Non-pigmented ciliary epithelial cell (primary cell): Measurements from ENCODE around the gene TSHZ2.
"Not testable (repeated sequence)": the region's sequence is repeated elsewhere in the genome, so short reads cannot be mapped to it uniquely, and the experiment has no call there.

Experiments used
- DNase-seq: peaks from one replicate; pipeline ENCODE4 v3.0.0-alpha.2; 2010; ENCODE audit warnings: low read depth

TSHZ2 gene

GRCh38 chr20:52962183-52962582, 10.0 kb upstream of the TSHZ2 start:
- no peak for DNase-seq

DNA sequence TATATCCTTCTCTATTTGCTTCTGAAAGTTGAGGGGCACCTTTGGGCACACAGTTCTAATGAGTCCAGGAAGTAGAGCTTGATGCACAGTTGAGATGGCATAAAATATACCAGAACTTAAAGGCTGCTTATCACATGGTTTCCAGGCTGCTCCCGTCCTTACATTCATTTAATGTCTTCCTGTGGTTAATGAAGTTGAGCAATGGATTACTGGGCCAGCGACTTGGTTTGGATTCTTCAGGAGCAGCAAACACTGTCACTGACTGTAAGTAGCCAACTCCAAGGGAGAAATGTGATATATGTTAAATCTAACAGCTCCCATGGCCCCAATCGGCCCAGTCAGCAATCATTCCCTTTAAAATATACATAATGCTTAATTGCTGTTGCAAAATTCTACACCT, 9.0 kb upstream of the TSHZ2 start:
- no peak for DNase-seq

- DNase-seq = no peak
Observed at GRCh38 chr20:52964131-52964530, 8.0 kb upstream of the TSHZ2 start.

DNA sequence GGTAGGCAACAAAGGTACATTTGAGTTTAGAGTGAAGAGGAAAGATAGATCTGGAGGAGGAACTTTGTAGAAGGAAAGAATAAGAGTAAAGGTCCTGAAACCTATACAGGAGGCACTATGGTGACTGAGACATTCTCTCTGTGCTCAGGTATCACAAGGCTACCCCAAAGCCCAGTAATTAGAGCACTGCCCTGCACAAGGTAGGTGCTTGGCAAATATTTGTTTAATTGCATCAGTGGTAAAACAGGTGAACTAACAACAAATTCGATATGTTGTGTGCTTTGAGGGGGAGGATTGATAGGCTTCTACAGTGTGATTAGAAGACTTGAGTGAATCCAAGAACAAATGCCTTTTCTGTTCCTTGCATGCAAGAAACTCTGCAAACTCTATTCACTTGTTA, 6.8 kb upstream of the TSHZ2 start:
- no peak for DNase-seq

DNA sequence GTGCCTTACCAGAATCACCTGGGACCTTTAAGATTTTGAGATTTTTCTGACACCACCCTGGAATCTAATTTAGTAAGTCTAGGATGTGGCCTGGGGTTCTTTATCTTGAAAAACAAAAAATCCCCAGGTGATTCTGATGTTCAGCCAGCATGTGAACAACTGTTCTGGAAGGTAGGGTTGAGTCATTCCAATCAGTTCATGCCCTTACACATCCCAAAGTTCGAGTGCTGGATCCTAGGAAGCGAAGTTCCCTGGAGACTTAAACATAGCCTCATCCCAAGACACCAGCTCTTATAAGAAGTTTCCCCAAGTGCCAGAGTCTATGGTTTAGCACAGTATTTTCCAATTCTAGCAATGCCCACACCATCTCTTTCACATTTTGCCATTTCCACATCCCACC, 6.3 kb upstream of the TSHZ2 start:
- DNase-seq = no peak

DNA sequence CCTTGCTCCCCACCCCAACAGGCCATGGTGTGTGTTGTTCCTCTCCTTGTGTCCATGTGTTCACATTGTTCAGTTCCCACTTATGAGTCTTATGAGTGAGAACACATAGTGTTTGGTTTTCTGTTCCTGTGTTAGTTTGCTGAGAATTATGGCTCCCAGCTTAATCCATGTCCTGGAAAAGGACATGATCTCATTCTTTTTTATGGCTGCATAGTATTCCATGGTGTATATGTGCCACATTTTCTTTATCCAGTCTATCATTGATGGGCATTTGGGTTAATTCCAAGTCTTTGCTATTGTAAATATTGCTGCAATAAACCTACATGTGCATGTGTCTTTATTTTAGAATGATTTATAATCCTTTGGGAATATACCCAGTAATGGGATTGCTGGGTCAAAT, 5.6 kb upstream of the TSHZ2 start:
- DNase-seq = not testable (repeated sequence)

DNA sequence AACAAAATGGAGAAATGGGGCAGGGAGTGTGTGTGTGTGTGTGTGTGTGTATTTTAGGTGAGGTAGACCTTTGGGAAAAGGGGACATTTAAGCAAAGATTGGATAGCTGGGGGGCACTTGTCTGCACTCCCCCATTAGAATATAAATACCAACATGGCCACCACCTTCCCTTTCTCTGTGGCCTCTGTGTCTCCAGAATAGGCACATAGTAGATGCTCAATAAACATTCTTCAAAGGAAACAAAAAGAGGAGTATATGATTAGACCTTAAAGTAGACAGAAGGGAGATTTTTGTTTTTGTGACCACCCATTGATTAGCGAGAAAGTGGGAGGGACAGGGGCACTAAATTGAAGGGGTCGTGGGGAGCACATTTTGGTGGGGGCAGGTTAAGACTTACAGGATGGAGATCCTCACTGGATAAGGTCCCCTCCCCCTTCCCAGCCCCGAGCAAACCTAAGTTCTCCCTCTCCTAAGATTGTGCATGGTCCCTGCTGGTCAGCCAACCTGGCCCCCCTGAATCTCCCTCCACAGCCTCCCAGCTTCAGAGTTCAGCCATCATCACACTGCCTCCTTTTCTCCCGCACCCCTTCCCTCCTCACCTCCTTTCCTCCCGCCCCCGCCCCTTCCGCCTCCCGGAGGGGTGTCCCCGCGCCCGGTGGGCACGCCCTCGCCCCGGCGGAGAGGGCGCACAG, 514 bp upstream of the TSHZ2 start:
- DNase-seq = no peak

GRCh38 chr20:52972965-52973819, 1.0 kb downstream of the TSHZ2 start:
- DNase-seq = no peak

DNA sequence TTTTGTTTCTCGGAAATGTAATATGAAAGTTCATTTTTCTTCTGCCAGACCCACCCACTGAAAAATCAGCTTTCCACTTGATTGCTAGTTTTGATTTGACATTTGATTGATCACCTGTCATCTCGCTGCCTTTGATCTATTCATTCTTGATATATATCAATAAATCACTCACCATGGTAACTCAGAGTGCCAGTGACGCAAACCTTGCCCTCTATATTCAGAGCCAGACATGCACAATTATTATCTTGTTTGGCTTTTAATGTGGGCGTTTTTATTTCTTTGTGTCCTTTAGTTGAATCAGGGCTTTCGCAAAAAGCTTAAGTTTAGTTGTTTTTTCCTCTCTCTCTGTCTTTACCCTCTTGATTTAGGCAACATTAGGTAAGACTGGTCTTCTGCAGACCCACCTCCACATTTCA, 2.0 kb downstream of the TSHZ2 start:
- DNase-seq = no peak

DNA sequence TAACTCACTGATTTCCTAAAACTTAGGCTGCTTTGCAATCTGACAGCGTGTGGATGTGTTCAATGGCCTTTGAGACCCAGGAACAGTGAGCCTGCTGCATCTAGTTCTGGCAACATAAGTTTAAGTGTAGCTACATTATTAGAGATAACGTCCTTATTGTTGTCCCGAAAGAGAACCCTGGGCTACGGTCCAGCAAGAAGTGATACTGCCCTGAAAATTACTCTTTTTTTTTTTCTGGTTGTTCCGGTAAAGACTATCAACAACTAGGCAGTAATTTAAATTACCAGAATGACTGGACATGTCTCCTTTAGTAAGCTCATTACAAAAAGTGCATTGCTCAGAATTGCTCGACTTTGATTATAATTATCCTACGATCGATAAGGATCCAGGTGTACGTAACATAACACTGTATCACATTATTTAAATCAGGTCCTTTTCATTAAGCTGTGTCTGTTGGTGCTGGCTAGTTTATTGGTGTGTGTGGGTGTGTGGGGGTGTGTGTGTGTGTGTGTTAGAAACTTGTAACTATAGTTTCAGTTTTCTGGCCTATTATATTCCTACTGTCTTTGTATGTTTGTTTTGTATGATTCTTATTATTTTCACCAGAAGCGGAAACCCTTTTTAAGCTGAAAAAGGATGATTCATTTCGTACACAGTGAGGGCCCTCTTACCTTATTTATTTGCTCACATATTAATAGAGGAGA, 3.0 kb downstream of the TSHZ2 start:
- no peak for DNase-seq

DNA sequence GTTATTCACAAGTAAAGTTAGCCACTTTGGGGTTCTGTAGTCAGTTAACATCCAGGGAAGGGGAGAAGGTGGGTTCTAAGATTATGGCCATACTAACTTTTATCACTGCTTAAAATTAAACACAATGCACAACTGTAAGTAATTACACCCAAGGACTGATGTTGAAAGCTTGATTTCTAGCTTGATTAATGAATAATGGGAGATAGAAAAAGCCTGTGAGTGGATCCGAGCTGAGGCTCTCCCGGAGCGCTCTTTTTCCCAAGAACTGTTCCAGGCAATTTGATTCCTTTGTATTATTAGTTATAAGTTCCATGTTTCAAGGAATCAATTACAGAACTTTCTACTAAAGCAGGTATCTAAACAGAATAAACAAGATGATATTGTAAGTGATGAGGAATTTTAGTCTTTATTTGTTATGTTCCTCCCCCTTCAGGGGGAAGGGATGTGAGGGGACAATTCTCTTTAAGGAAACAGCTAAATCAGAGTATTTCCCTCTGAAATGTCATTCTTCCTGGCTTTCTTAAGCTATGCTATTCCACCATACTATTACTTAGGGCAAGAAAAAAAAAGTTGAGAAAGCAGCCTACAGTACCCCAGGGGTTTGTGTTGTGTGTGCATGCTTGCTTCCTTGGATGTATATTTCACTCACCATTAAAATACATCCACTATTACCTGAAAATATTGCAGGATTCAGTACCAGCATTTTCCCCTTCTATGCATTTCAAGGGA, 3.8 kb downstream of the TSHZ2 start:
- no peak for DNase-seq

GRCh38 chr20:52978851-52979250, 6.7 kb downstream of the TSHZ2 start:
- DNase-seq = no peak

- DNase-seq = no peak
Observed at GRCh38 chr20:52981051-52981450, 8.9 kb downstream of the TSHZ2 start.

DNA sequence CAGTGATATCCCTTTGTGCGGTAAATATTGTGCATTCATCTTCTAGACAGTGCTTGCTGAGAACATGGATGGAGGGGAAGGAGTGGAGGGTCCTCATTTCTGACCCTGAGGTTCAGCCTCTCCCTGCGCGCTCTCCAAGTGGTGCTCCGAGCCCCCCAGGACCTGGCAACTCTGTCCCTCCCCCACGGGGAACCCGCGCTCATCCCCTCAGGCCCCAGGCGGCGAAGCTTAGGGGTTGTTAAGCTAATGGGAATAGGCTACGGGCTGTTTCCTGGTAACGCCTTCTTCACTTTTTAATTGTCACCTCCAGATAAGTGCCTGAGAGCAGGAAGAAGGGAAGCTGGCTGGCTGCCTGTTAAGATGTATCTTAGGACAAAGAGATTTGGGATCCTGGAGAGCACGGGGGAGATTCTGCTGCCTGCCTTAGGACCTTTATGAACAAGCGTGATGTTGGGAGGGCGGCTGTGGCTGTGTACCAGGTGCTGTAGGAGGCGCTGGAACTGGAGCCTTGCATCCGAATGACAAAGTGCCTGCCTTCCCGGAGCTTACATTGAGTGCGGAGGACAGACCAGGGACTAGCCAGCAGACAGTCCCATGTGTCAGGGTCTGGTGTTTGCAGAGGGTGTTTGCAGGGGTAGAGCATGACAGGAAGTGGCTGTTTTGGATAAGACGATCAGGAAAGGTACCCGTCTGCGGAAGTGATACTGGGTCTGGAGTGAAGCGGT, 11.7 kb downstream of the TSHZ2 start:
- DNase-seq = no peak

DNA sequence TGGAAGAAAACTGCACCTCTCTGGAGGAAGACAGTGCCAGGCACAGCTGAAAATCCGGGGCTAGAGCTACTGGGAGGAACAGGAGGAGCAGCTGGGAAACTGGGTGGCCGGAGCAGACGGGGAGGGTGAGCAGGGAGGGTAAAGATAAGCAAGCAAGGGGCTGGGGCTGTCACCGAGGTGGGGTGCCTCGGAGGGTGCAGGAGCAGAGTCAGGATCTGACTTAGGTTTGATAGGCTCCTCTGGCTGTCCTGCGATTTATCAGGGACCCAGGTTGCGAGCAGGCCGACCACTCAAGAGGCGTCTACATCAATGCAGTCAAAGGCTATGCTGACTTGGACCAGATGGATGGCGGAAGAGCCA, 12.3 kb downstream of the TSHZ2 start:
- DNase-seq = no peak

DNA sequence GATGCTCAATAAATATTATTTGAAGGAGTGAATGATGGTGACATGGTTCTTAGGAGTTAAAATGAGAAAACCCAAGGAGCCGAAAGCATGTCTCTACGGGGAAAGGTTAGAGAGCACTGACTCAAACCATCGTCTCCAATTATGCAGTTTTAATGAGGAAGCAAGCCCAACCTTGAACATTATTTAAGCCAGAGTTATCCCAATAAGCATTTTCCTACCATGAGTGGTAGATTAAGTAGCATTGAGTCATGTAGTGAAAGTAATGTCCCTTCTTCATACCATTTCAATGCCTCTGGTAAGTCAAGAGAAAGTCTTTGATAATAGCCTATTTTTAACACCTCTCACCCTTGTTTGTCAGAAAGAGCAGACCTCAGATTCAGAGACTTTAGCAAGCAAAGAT, 13.5 kb downstream of the TSHZ2 start:
- no peak for DNase-seq

- no peak for DNase-seq
Observed at GRCh38 chr20:52987295-52987694, 15.1 kb downstream of the TSHZ2 start.

DNA sequence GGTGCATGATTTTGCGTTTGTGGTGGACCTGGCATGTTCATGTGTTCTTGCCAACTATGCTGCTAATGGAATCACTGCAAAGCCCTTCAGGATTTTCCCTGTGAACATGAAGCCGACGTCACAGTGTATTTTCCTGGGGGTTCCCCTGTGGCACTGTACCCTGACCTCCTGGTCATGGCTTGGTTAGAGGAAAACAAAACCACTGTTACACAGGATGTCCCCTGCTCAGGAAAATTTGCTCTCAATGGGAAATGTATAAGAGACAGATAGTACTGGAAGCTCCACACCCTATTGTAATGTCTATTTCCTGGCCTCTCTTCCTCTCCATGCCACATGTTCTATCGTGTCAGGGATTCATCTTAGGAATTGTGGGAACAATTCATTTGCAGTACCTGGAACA, 19.7 kb downstream of the TSHZ2 start:
- no peak for DNase-seq

- no peak for DNase-seq
Observed at GRCh38 chr20:52992632-52993031, 20.5 kb downstream of the TSHZ2 start.

- no peak for DNase-seq
Observed at GRCh38 chr20:52993076-52993475, 20.9 kb downstream of the TSHZ2 start.

DNA sequence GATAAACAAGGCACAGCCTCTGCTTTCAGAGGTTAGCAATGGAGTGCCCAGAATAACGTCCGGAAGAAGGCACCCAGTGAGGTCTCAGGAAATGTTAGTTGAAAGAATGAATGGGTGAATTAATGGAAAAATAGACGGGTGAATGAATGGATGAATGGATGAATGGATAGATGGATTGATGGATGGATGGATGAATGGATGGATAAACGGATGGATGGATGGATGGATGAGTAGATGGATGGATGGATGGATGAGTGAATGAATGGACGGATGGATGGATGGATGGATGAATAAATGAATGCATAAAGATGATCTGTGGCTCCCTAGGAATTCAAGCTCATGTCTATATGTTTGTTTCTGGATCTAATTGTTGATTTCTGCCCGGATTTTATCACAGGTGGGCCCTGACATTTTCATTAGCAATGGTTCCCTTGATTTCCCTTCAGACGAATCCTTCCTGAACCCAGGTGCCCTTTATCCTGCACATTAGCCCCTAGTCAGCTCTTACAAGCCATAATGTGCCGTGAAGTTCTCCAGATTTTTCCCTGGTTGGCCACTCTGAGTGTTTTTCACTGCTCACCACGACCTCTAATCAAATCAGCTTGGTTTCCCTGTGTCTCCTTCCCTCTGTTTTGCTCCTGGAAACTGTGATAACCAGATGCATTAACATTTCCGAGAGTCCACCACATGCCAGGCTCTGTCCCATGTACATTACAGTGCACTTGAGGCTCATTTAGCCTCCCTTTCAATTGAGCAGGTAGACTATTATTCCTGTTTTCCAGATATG, 22.2 kb downstream of the TSHZ2 start:
- no peak for DNase-seq
